H1 (cell line): Measurements from ENCODE around the gene ELMO1. TPM values are rescaled to one million over a fixed set of nuclear protein-coding genes. Genes with fewer than 3 reads are reported as not detected.
A peak's percentile ranks its signal among the peaks of the same experiment; 100 is the strongest.

Experiments used
- CTCF ChIA-PET: fragments of 300-600 bp; sonication (Branson Sonifier 250); formaldehyde crosslinking; loops from one replicate; lab custom pipeline; 2021; ENCODE audit not compliant: partially characterized antibody; lab: Charles Lee
- POLR2A ChIA-PET: fragments of 300-600 bp; sonication (Branson Sonifier 250); formaldehyde crosslinking; loops from one replicate; lab custom pipeline; 2021; ENCODE audit warnings: inconsistent platforms; ENCODE audit not compliant: partially characterized antibody; lab: Charles Lee
- DNase-seq, 2 experiments: peaks; one replicate each; pipeline versions ENCODE4 v3.0.0 to v3.0.0-alpha.2; 2010 to 2022; ENCODE audit warnings: low spot score in 2 of 2, low read depth in 1 of 2, mixed read lengths in 1 of 2
- FAIRE-seq: peaks from 2 replicates; lab custom pipeline; 2011; peaks lifted over from hg19 to GRCh38; lab: Jason Lieb, UNC
- H2AFZ ChIP-seq: 2 replicates; pipeline ENCODE4 v1.8.1; 2012; ENCODE audit warnings: low read length, inconsistent platforms
- H2AK5ac ChIP-seq: 2 replicates; pipeline ENCODE4 v1.6.1; 2013; ENCODE audit warnings: low read depth, low read length
- H2BK120ac ChIP-seq: replicated peaks from 2 replicates; pipeline ENCODE3; 2013; ENCODE audit warnings: low read depth, low read length, inconsistent platforms
- H2BK12ac ChIP-seq: 2 replicates; pipeline ENCODE4 v1.6.1; 2013; ENCODE audit warnings: low read depth, low read length
- H2BK15ac ChIP-seq: 2 replicates; pipeline ENCODE4 v1.6.1; 2013; ENCODE audit warnings: low read length
- H2BK20ac ChIP-seq: 2 replicates; pipeline ENCODE4 v1.6.1; 2013; ENCODE audit warnings: low read length
- H2BK5ac ChIP-seq: 2 replicates; pipeline ENCODE4 v1.6.1; 2013; ENCODE audit warnings: low read depth, low read length
- H3K14ac ChIP-seq: 2 replicates; pipeline ENCODE4 v1.6.1; 2013; ENCODE audit warnings: inconsistent platforms; ENCODE audit not compliant: insufficient read length
- H3K18ac ChIP-seq: 2 replicates; pipeline ENCODE4 v1.6.1; 2013; ENCODE audit warnings: low read length; ENCODE audit errors: extremely low read depth
- H3K23ac ChIP-seq: 2 replicates; pipeline ENCODE4 v1.6.1; 2013; ENCODE audit warnings: inconsistent platforms; ENCODE audit not compliant: insufficient read length
- H3K23me2 ChIP-seq: 2 replicates; pipeline ENCODE4 v1.6.1; 2013; ENCODE audit warnings: low read depth, low read length
- H3K27ac ChIP-seq: 2 replicates; pipeline ENCODE4 v1.6.1; 2011; ENCODE audit warnings: low read depth, low read length, inconsistent platforms
- H3K27me3 ChIP-seq, 4 experiments: replicated peaks in 1 of 4; 1 replicate in 1 of 4; 2 replicates in 3 of 4; pipeline versions ENCODE4 v1.6.1 to v1.8.1; 2011 to 2013; ENCODE audit warnings: low read length in 3 of 4, mild to moderate bottlenecking in 3 of 4, inconsistent platforms in 2 of 4, mixed read lengths in 2 of 4, moderate library complexity in 1 of 4; ENCODE audit not compliant: control insufficient read depth in 3 of 4, insufficient read depth in 3 of 4; ENCODE audit errors: extremely low read depth in 1 of 4
- H3K36me3 ChIP-seq, 4 experiments: 2 replicates each; pipeline versions ENCODE4 v1.6.1 to v1.8.1; 2011 to 2013; ENCODE audit warnings: mild to moderate bottlenecking in 4 of 4, low read length in 3 of 4, moderate library complexity in 2 of 4, control low read depth in 1 of 4, inconsistent platforms in 1 of 4; ENCODE audit not compliant: insufficient read depth in 4 of 4, control insufficient read depth in 2 of 4
- H3K4ac ChIP-seq: replicated peaks from 2 replicates; pipeline ENCODE3; 2013; ENCODE audit warnings: low read length, low read depth, mixed read lengths, inconsistent platforms; ENCODE audit not compliant: insufficient read length
- H3K4me1 ChIP-seq, 4 experiments: replicated peaks in 1 of 4; 1 replicate in 1 of 4; 2 replicates in 3 of 4; pipeline versions ENCODE4 v1.6.1 to v1.8.1; 2011 to 2013; ENCODE audit warnings: low read length in 3 of 4, inconsistent platforms in 2 of 4, mixed read lengths in 1 of 4; ENCODE audit not compliant: insufficient read depth in 4 of 4, control insufficient read depth in 3 of 4
- H3K4me2 ChIP-seq, 2 experiments: 2 replicates each; pipeline versions ENCODE4 v1.6.1 to v1.8.1; 2011 to 2013; ENCODE audit warnings: low read depth in 2 of 2, low read length in 2 of 2, control low read depth in 1 of 2, inconsistent platforms in 1 of 2, mild to moderate bottlenecking in 1 of 2; ENCODE audit not compliant: insufficient read depth in 1 of 2
- H3K4me3 ChIP-seq, 4 experiments: fragments of 200-600, 300-600 bp in 1 of 4; sonication (generic), shearing (Covaris generic), sonication (Bioruptor Twin) in 1 of 4; 2 replicates each; pipeline versions ENCODE4 v1.5.1 to v1.8.1; 2011 to 2016; ENCODE audit warnings: low read length in 4 of 4, low read depth in 3 of 4, control low read depth in 2 of 4, inconsistent platforms in 2 of 4, mild to moderate bottlenecking in 2 of 4, mixed read lengths in 1 of 4, moderate library complexity in 1 of 4; ENCODE audit not compliant: insufficient read depth in 2 of 4; ENCODE audit errors: extremely low read depth in 1 of 4
- H3K56ac ChIP-seq: replicated peaks from 2 replicates; pipeline ENCODE3; 2013; ENCODE audit warnings: low read depth, mild to moderate bottlenecking, mixed read lengths, low read length, inconsistent platforms; ENCODE audit not compliant: insufficient read length
- H3K79me1 ChIP-seq: 2 replicates; pipeline ENCODE4 v1.6.1; 2013; ENCODE audit warnings: low read depth, low read length, control low read depth
- H3K79me2 ChIP-seq, 2 experiments: 2 replicates each; pipeline versions ENCODE4 v1.6.1 to v1.8.1; 2012 to 2013; ENCODE audit warnings: low read length in 2 of 2, mild to moderate bottlenecking in 2 of 2, inconsistent platforms in 1 of 2; ENCODE audit not compliant: insufficient read depth in 2 of 2, control insufficient read depth in 1 of 2
- H3K9ac ChIP-seq, 4 experiments: replicated peaks in 1 of 4; 1 replicate in 1 of 4; 2 replicates in 3 of 4; pipeline versions ENCODE4 v1.6.1 to v1.8.1; 2011 to 2013; ENCODE audit warnings: low read depth in 3 of 4, low read length in 3 of 4, control low read depth in 2 of 4, mild to moderate bottlenecking in 2 of 4, moderate library complexity in 2 of 4, inconsistent platforms in 1 of 4; ENCODE audit errors: extremely low read depth in 1 of 4
- H3K9me3 ChIP-seq, 2 experiments: 2 replicates each; pipeline versions ENCODE4 v1.6.1 to v1.8.1; 2012 to 2013; ENCODE audit warnings: mild to moderate bottlenecking in 2 of 2, moderate library complexity in 2 of 2, control low read depth in 1 of 2, inconsistent platforms in 1 of 2, low read depth in 1 of 2, low read length in 1 of 2, mixed read lengths in 1 of 2; ENCODE audit not compliant: insufficient read depth in 2 of 2
- H4K20me1 ChIP-seq, 2 experiments: replicated peaks in 1 of 2; 2 replicates each; pipeline versions ENCODE3 to v1.8.1; 2011 to 2013; ENCODE audit warnings: inconsistent platforms in 2 of 2, low read length in 2 of 2, mild to moderate bottlenecking in 1 of 2; ENCODE audit not compliant: insufficient read depth in 2 of 2, control insufficient read depth in 1 of 2
- H4K5ac ChIP-seq: 2 replicates; pipeline ENCODE4 v1.6.1; 2013; ENCODE audit warnings: low read length, low read depth, mixed read lengths, inconsistent platforms; ENCODE audit not compliant: insufficient read length
- H4K8ac ChIP-seq: 2 replicates; pipeline ENCODE4 v1.8.0; 2013; ENCODE audit warnings: mild to moderate bottlenecking, moderate library complexity, low read length, inconsistent platforms; ENCODE audit not compliant: insufficient read depth; ENCODE audit errors: extremely low read depth
- H4K91ac ChIP-seq: replicated peaks from 2 replicates; pipeline ENCODE3; 2013; ENCODE audit warnings: low read length, mixed read lengths, inconsistent platforms; ENCODE audit not compliant: insufficient read length
- BCL11A ChIP-seq, 2 experiments: IDR thresholded peaks; one replicate each; pipeline ENCODE4 v1.6.1; 2011; ENCODE audit warnings: low read depth in 2 of 2, low read length in 2 of 2, mild to moderate bottlenecking in 2 of 2
- PHF8 ChIP-seq: fragments of 200-600 bp; sonication (generic); conservative IDR thresholded peaks from 2 replicates; pipeline ENCODE4 v1.7.1; 2012; ENCODE audit warnings: low read depth, mild to moderate bottlenecking, inconsistent platforms, low read length, moderate library complexity
- SIRT6 ChIP-seq: IDR thresholded peaks from one replicate; pipeline ENCODE4 v1.7.1; 2012; ENCODE audit warnings: low read length, inconsistent platforms
- TCF12 ChIP-seq: IDR thresholded peaks from 2 replicates; pipeline ENCODE4 v1.6.1; 2011; ENCODE audit warnings: low read depth, mild to moderate bottlenecking, low read length
- WGBS, 2 experiments: shearing (Covaris generic) in 1 of 2; methylation state at CpG; one replicate each; pipeline versions ENCODE4 v1.1.6 to v1.1.7; 2013 to 2015; ENCODE audit warnings: low lambda C conversion rate in 2 of 2, mixed read lengths in 2 of 2, inconsistent platforms in 1 of 2, low coverage in 1 of 2, missing lambda C conversion rate in 1 of 2; ENCODE audit not compliant: insufficient replicate concordance in 2 of 2, insufficient coverage in 1 of 2, insufficient read length in 1 of 2; ENCODE audit errors: extremely low coverage in 1 of 2, missing lambda C conversion rate in 1 of 2; 5-methylcytosine and 5-hydroxymethylcytosine counted together
- polyA plus RNA-seq, 7 experiments: library from polyadenylated mRNA; depleted of rRNA in 3 of 7; stranded (reverse) in 5 of 7; unstranded in 2 of 7; fragments of >200 nt in 5 of 7; fragments of 200-250 nt in 2 of 7; gene quantifications; 1 replicate in 5 of 7; 2 replicates in 1 of 7; 4 replicates in 1 of 7; pipeline versions ENCODE4 v1.2.1 to v1.2.3, GENCODE V29; 2011 to 2013; ENCODE audit warnings: missing spikeins in 2 of 7, mixed read lengths in 2 of 7
- total RNA-seq: library from RNA; stranded (reverse); fragmentation: NEBNext Ultra II Directional; extraction: Animal tissue kit (Norgen Biotek cat#: 25700); gene quantifications from 2 replicates; pipeline ENCODE4 v1.2.1, GENCODE V29; 2021
- TF ChIP-seq, protein P1 (sequence below): IDR thresholded peaks from 2 replicates; pipeline ENCODE4 v1.6.1; 2011; ENCODE audit warnings: low read depth, mild to moderate bottlenecking, low read length; ENCODE audit not compliant: insufficient read depth

The ELMO1 gene
- total and polyA plus RNA-seq, 2 of the 8 experiments (the other 6 are each of a cell fraction or from before 2014, with no cell fraction given): 18.4 to 21.0 TPM

DNA sequence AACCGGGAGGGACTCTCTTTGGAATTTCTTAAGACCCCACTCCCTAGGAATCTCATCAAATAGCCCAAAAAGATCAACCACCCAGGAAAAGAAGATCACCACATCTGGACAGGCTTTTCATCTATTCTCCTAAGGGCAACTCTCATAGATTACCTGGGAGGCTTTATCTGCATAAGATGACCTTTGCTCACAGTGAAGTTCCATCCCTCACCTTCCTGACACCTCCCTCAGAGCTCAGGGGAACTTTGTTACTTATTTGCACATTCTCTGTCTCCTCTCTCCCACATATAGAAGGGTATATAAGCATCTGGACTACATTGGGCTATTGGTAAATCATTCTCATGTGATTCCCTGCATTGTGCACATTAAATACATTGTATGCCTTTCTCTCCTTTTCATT lies 80.1 kb downstream of the ELMO1 start:
- 88% methylated on average over 1 of the region's 1 CpG; no CpG with 5 or more reads in 1 of the 2 experiments for WGBS, 2 experiments
- Histone ChIP-seq H4K20me1 (no peaks in the 10 kb centered on the region), H3K27me3 (no peaks in the 10 kb centered on the region), H3K18ac (no peak overlapping the region), H2BK5ac (no peak overlapping the region), H2BK15ac (no peak overlapping the region), H2AK5ac (no peak overlapping the region), H2BK20ac (no peak overlapping the region), H2BK12ac (no peak overlapping the region), H3K36me3 (peaks cover 0 to 2% (median 0%) of the 10 kb centered on the region in 4 experiments; a peak in 1 of 8 replicates), H3K23me2 (no peaks in the 10 kb centered on the region), H3K4me2 (no peak overlapping the region), H3K9me3 (no peaks in the 10 kb centered on the region), H4K5ac (no peak overlapping the region), H3K79me2 (0 out of 4 replicates have a peak, but pooled peaks cover 0 to 2% of the 10 kb centered on the region in 2 experiments), H4K91ac (no peak overlapping the region), H3K56ac (no peak overlapping the region), H3K23ac (no peak overlapping the region), H3K9ac (no peak overlapping the region), H3K27ac (no peak overlapping the region), H3K79me1 (no peaks in the 10 kb centered on the region), H3K4me1 (peaks cover 0 to 3% (median 0%) of the 10 kb centered on the region in 4 experiments; a peak in 1 of 7 replicates), H2AFZ (no peak overlapping the region), H2BK120ac (no peak overlapping the region), H3K4me3 (no peak overlapping the region), H3K14ac (no peak overlapping the region), H3K4ac (no peak overlapping the region), H4K8ac (no peak overlapping the region)
- peak; percentile 39 for FAIRE-seq
- POLR2A ChIA-PET: interaction anchor here (1.4 kb wide), 1 partner anchor 15 kb away, joined by 3 read pairs; no protein-coding TSS in a partner anchor
- no peak for DNase-seq
- CTCF ChIA-PET: interaction anchor here (1.7 kb wide), 1 partner anchor 85 kb away, joined by 4 read pairs; no protein-coding TSS in a partner anchor
- TF ChIP-seq SIRT6 (no peak), TCF12 (no peak), PHF8 (no peak), BCL11A (IDR thresholded peaks at IDR 0.05; ENCODE audit: low read depth in 2 of 2, low read length in 2 of 2) (no peak)
- TF ChIP-seq, protein P1, sequence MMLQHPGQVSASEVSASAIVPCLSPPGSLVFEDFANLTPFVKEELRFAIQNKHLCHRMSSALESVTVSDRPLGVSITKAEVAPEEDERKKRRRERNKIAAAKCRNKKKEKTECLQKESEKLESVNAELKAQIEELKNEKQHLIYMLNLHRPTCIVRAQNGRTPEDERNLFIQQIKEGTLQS: no peak
